PC-9 (cell line): ENCODE measurements around the gene PTPRM. TPM values are rescaled to one million over a fixed set of nuclear protein-coding genes. Genes with fewer than 3 reads are reported as not detected.
A peak's percentile ranks its signal among the peaks of the same experiment; 100 is the strongest.

ENCODE experiments used
- BruUV-seq: library from RNA; stranded (reverse); fragments of 400-500 nt; replicated peaks from 2 replicates; lab custom pipeline; 2021; lab: Mats Ljungman, UMichigan
- CTCF ChIA-PET: fragments of 300-600 bp; sonication (Branson Sonifier 250); formaldehyde crosslinking; loops from one replicate; lab custom pipeline; 2022; ENCODE audit warnings: antibody characterized with exemption; lab: Charles Lee
- POLR2A ChIA-PET: fragments of 300-600 bp; sonication (Branson Sonifier 250); formaldehyde crosslinking; loops from one replicate; lab custom pipeline; 2022; ENCODE audit warnings: antibody characterized with exemption; ENCODE audit not compliant: unreplicated experiment; lab: Charles Lee
- DNase-seq, 2 experiments: peaks; one replicate each; pipeline versions ENCODE4 v3.0.0 to v3.0.0-alpha.2; 2015 to 2022; ENCODE audit warnings: mixed read lengths in 1 of 2
- H2AFZ ChIP-seq: fragments of 200-600 bp; sonication (generic); 2 replicates; pipeline ENCODE4 v1.8.1; 2017; ENCODE audit warnings: antibody characterized with exemption
- H3F3A ChIP-seq: fragments of 200-600 bp; sonication (generic); 2 replicates; pipeline ENCODE4 v1.8.1; 2017; ENCODE audit warnings: antibody characterized with exemption, mild to moderate bottlenecking, low read depth; ENCODE audit not compliant: insufficient read depth
- H3K27ac ChIP-seq: fragments of 200-600 bp; sonication (generic); 2 replicates; pipeline ENCODE4 v1.6.1; 2016; ENCODE audit warnings: mixed run types
- H3K27me3 ChIP-seq: fragments of 200-600 bp; sonication (generic); 2 replicates; pipeline ENCODE4 v1.6.1; 2016; ENCODE audit warnings: low read depth, mixed run types; ENCODE audit not compliant: insufficient read depth
- H3K36me3 ChIP-seq: fragments of 200-600 bp; sonication (generic); 2 replicates; pipeline ENCODE4 v1.6.1; 2016; ENCODE audit warnings: low read depth, mixed run types
- H3K4me1 ChIP-seq: fragments of 200-600 bp; sonication (generic); replicated peaks from 2 replicates; pipeline ENCODE4 v1.6.1; 2016; ENCODE audit warnings: mixed run types; ENCODE audit not compliant: insufficient read depth
- H3K4me2 ChIP-seq: fragments of 200-600 bp; sonication (generic); 2 replicates; pipeline ENCODE4 v1.6.1; 2017; ENCODE audit warnings: mixed run types
- H3K4me3 ChIP-seq: fragments of 200-600 bp; sonication (generic); 2 replicates; pipeline ENCODE4 v1.6.1; 2016; ENCODE audit warnings: mixed run types
- H3K79me2 ChIP-seq: fragments of 200-600 bp; sonication (generic); 2 replicates; pipeline ENCODE4 v1.6.1; 2017; ENCODE audit warnings: low read depth, mixed run types
- H3K9me2 ChIP-seq: fragments of 200-600 bp; sonication (generic); 2 replicates; pipeline ENCODE4 v1.8.1; 2017; ENCODE audit warnings: mild to moderate bottlenecking; ENCODE audit not compliant: insufficient read depth
- H3K9me3 ChIP-seq: fragments of 200-600 bp; sonication (generic); 2 replicates; pipeline ENCODE4 v1.8.1; 2016; ENCODE audit warnings: low read depth; ENCODE audit not compliant: insufficient read depth
- H4K20me1 ChIP-seq: fragments of 200-600 bp; sonication (generic); 2 replicates; pipeline ENCODE4 v1.8.1; 2017; ENCODE audit not compliant: insufficient read depth
- CTCF ChIP-seq: fragments of 200-600 bp; sonication (generic); conservative IDR thresholded peaks from 2 replicates; pipeline ENCODE4 v1.6.1; 2017; ENCODE audit warnings: mixed run types, antibody characterized with exemption, mild to moderate bottlenecking, moderate library complexity
- EZH2 ChIP-seq: fragments of 200-600 bp; sonication (generic); IDR thresholded peaks from 2 replicates; pipeline ENCODE4 v1.8.0; 2017; ENCODE audit warnings: antibody characterized with exemption, low read depth
- intact Hi-C: fragments of 100-400 bp; cut with micrococcal nuclease; formaldehyde crosslinking; loops from one replicate; pipeline ENCODE4 v1.10.0; 2022; ENCODE audit not compliant: unreplicated experiment
- total RNA-seq: library from RNA; stranded (reverse); gene quantifications from 2 replicates; pipeline ENCODE4 v1.2.3, GENCODE V29; 2021

Gene PTPRM
- total RNA-seq, 1 experiment from 2014 or later = 32.5 TPM

- no peak overlapping the region for H3K4me2 ChIP-seq
- H3K27me3 ChIP-seq = no peaks in the 10 kb centered on the region
- intact Hi-C loops = loop anchor here (5.0 kb wide), 1 partner anchor 207 kb away; no protein-coding TSS in a partner anchor
- no peaks in the 10 kb centered on the region for H4K20me1 ChIP-seq
- H3K9me2 ChIP-seq = no peaks in the 10 kb centered on the region
- ChIA-PET POLR2A (no interaction called here), CTCF (no interaction called here)
- no peak for TF ChIP-seq CTCF
- no peak for TF ChIP-seq EZH2
- H2AFZ ChIP-seq = no peak overlapping the region
- H3K27ac ChIP-seq = no peak overlapping the region
- H3K9me3 ChIP-seq = no peaks in the 10 kb centered on the region
- no peak for DNase-seq
- no TSS peak for BruUV-seq
- no peak overlapping the region for H3K4me3 ChIP-seq
- peaks cover 23% of the 10 kb centered on the region for H3K4me1 ChIP-seq
- H3F3A ChIP-seq = peaks cover 16% of the 10 kb centered on the region
- no peaks in the 10 kb centered on the region for H3K36me3 ChIP-seq
- peaks cover 6% of the 10 kb centered on the region; the same call in 1 of the 2 replicates for H3K79me2 ChIP-seq
These were observed 57.6 kb downstream of the PTPRM start for GRCh38 chr18:7624697-7625096.

- Histone ChIP-seq H2AFZ (no peak overlapping the region), H3K79me2 (peaks cover 6% of the 10 kb centered on the region; the same call in 1 of the 2 replicates), H3K27me3 (no peaks in the 10 kb centered on the region), H3K9me3 (no peaks in the 10 kb centered on the region), H3K4me3 (peak overlapping the region; percentile 16; the same call in 1 of the 2 replicates), H3K4me1 (peaks cover 23% of the 10 kb centered on the region), H3K4me2 (peak overlapping the region; percentile 57), H4K20me1 (no peaks in the 10 kb centered on the region), H3F3A (peaks cover 16% of the 10 kb centered on the region), H3K27ac (peak overlapping the region; percentile 53), H3K9me2 (no peaks in the 10 kb centered on the region), H3K36me3 (no peaks in the 10 kb centered on the region)
- TF ChIP-seq EZH2 (no peak), CTCF (no peak)
- ChIA-PET POLR2A (no interaction called here), CTCF (interaction anchor here (0.7 to 0.8 kb wide), 2 partner anchors 51 to 59 kb away, joined by 3 to 4 read pairs; no protein-coding TSS in a partner anchor)
- DNase-seq = no peak
- intact Hi-C loops = loop anchor here (2.0 to 5.0 kb wide), 3 partner anchors 52 to 354 kb away; no protein-coding TSS in a partner anchor
- BruUV-seq = no TSS peak
These were observed 59.2 kb downstream of the PTPRM start for GRCh38 chr18:7626175-7626921.

DNA sequence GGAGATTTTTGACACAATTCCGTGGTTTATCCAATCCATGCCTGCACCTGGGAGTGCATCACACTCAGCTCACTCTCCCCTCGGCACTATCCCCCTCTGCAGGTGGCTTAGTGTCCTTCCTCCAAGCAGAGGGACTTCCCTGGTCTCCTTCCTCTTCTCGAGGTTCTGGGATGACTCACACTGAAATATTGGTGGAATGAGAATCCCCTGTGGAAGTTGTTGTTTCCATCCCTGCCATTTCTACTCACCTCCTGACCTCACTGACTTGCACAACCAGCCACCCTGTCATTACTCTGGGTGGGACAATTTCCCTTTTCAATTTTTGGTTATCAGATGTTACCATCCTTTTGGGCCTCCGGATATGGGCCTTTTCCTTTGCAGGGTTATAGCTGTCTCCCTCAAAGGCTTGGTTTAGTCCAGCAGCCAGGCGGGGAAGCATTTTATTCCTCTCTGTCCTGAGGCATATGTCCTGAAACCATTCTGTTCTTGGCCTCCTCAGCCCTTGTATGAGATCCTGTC is 59.9 kb downstream of the PTPRM start:
- H2AFZ ChIP-seq = no peak overlapping the region
- CTCF ChIA-PET = interaction anchor here (0.6 to 0.8 kb wide), 4 partner anchors 22 to 59 kb away, joined by 3 to 6 read pairs (median 4); no protein-coding TSS in a partner anchor
- TF ChIP-seq CTCF (peak; percentile 58), EZH2 (no peak)
- H3K27me3 ChIP-seq = no peaks in the 10 kb centered on the region
- peaks cover 6% of the 10 kb centered on the region; the same call in 1 of the 2 replicates for H3K79me2 ChIP-seq
- peak overlapping the region; percentile 57 for H3K4me2 ChIP-seq
- H3K36me3 ChIP-seq = no peaks in the 10 kb centered on the region
- peaks cover 23% of the 10 kb centered on the region for H3K4me1 ChIP-seq
- no peaks in the 10 kb centered on the region for H4K20me1 ChIP-seq
- intact Hi-C loops = loop anchor here (2.0 to 5.0 kb wide), 3 partner anchors 52 to 354 kb away; no protein-coding TSS in a partner anchor
- peak overlapping the region; percentile 53 for H3K27ac ChIP-seq
- peak; percentile 52 to 84 for DNase-seq
- H3K4me3 ChIP-seq = peak overlapping the region; percentile 16; the same call in 1 of the 2 replicates
- BruUV-seq = no TSS peak
- H3K9me3 ChIP-seq = no peaks in the 10 kb centered on the region
- H3K9me2 ChIP-seq = no peaks in the 10 kb centered on the region
- POLR2A ChIA-PET = no interaction called here
- peaks cover 16% of the 10 kb centered on the region for H3F3A ChIP-seq
